ENCODE measurements around the gene ALDOA.

- TF ChIP-seq CTCF (IDR thresholded peaks at IDR 0.05): no peak
- no peak for TF ChIP-seq POLR2A (IDR thresholded peaks at IDR 0.05)
Measured at GRCh38 chr16:30114411-30114810, 48.9 kb downstream of the ALDOA start.
